ENCODE results near the gene OR2M3. TPM values are rescaled to one million over a fixed set of nuclear protein-coding genes. Genes with fewer than 3 reads are reported as not detected.

Gene OR2M3, protein sequence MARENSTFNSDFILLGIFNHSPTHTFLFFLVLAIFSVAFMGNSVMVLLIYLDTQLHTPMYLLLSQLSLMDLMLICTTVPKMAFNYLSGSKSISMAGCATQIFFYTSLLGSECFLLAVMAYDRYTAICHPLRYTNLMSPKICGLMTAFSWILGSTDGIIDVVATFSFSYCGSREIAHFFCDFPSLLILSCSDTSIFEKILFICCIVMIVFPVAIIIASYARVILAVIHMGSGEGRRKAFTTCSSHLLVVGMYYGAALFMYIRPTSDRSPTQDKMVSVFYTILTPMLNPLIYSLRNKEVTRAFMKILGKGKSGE
- under 0.01 and 0.12 TPM in 2 replicates for total RNA-seq

DNA sequence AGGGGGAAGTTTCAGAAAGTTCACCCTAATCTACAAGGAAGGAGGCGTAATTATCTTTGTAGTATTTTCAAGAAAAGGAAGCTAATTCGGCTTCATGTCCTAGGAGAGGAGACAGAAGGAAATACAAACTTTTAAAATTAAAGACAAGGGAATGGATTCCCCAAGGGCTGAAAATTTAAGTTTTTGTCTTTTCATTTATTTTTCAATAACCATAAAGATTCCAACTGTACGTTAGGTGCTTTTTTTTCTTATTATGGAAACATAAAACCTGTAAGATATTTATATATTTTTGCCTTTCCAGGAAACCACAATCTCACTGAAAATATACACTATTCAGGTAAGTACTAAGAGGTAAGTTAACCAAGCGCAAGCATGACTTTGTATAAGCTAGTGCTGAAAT is at the start of gene OR2M3:
TSS of gene OR2M3 (plus strand) at position 301 of the 400 bp plus-strand sequence. CDS start 5,803 bp downstream, outside the sequence.

DNA sequence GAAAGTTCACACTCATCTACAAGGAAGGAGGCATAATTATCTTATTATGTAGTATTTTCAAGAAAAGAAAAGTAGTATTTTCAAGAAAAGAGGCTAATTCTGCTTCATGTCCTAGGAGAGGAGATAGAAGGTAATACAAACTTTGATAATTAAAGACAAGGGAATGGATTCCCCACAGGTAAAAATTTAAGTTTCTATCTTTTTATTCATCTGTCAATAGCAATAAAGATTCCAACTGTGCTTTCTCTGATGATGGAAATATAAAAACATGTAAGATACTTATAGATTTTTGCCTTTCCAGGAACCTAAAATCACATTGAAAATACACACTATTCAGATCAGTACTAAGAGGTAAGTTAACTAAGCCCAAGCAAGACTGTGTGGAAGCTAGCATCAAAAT is 22.5 kb upstream of the OR2M3 start, which contains the start of gene OR2M2:
TSS of gene OR2M2 (plus strand) at position 301 of the 400 bp plus-strand sequence. CDS start 5,165 bp downstream, outside the sequence.

DNA sequence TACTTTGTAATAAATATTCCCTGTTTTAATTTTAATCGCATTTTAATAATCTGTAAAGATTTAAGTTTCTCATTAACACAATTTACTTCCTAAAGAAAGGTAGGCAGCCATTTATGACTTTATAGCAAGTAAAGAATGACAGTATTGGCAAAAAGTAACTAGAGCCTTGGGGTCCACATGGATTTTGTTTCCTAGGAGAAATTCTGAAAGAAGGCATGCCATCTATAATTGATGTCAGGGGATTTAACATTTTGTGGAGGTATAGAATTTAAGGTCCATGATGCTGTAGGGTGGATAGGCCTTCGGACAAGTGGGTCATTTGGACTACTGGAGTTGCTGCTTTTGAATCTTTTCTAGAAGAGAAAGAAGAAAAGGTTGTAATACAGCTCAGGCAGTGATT is 34.1 kb downstream of the OR2M3 start, which contains the start of gene OR2M4:
TSS of gene OR2M4 (plus strand) at position 301 of the 400 bp plus-strand sequence. CDS start 7,512 bp downstream, outside the sequence.

Other genes with a start within 250 kb of the OR2M3 start
- gene OR2L8, start 248.4 kb upstream of the OR2M3 start, total RNA-seq, result 0.97 TPM in 1 of 2 replicates, not detected in the other
- gene OR2AK2, start 232.0 kb upstream of the OR2M3 start, total RNA-seq, result 0.49 TPM in 1 of 2 replicates, not detected in the other
- 0.12 and 0.32 TPM in 2 replicates for gene OR2L5, start 183.6 kb upstream of the OR2M3 start, total RNA-seq
- gene OR2L2, start 167.2 kb upstream of the OR2M3 start, total RNA-seq, result under 0.01 TPM in 1 of 2 replicates, not detected in the other
- 0.16 TPM in 1 of 2 replicates, not detected in the other for gene OR2L3, start 150.4 kb upstream of the OR2M3 start, total RNA-seq
- 0.16 TPM in 1 of 2 replicates, not detected in the other for gene OR2L13, start 102.1 kb upstream of the OR2M3 start, total RNA-seq
- not detected in 2 replicates for gene OR2M5, start 52.1 kb upstream of the OR2M3 start, total RNA-seq
- not detected in 2 replicates for gene OR2M2, start 22.4 kb upstream of the OR2M3 start, total RNA-seq
- gene OR2M4, start 34.2 kb downstream of the OR2M3 start, total RNA-seq, result under 0.01 and 0.12 TPM in 2 replicates
- gene OR2T33, start 80.7 kb downstream of the OR2M3 start, total RNA-seq, result not detected in 2 replicates
- not detected in 2 replicates for gene OR2T12, start 106.2 kb downstream of the OR2M3 start, total RNA-seq
- not detected in 2 replicates for gene OR2M7, start 127.3 kb downstream of the OR2M3 start, total RNA-seq
- not detected in 2 replicates for gene OR14C36, start 151.5 kb downstream of the OR2M3 start, total RNA-seq
- gene OR2T4, start 164.4 kb downstream of the OR2M3 start, total RNA-seq, result not detected in 2 replicates
- gene OR2T6, start 178.5 kb downstream of the OR2M3 start, total RNA-seq, result not detected in 2 replicates
- gene OR2T1, start 205.8 kb downstream of the OR2M3 start, total RNA-seq, result not detected in 2 replicates
- not detected in 2 replicates for gene OR2T2, start 248.4 kb downstream of the OR2M3 start, total RNA-seq

Data from hair follicle dermal papilla cell (primary cell).